ENCODE measurements around the gene PSG11.
"Not testable (repeated sequence)": the region's sequence is repeated elsewhere in the genome, so short reads cannot be mapped to it uniquely, and the experiment has no call there.

The PSG11 gene

DNA sequence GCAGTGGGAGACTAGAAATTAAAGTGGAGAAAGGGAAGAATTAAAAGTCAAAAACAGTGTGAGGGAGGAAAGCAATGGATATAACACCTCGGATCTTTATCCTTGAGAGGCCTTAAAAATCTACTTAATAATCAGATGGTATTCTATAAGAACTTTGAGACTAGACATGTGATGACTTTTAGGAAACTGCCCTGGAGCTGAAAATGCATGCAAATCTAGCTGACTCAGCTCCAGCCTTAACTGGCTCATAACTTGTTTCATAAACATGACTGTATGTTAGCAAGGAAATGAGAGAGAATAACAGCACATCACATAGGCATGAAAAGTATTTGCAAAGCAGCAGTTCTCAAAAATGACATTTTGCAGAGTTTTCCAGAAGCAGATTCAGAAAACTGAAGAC is 38.1 kb downstream of the PSG11 start:
- DNase-seq: not testable (repeated sequence)

DNA sequence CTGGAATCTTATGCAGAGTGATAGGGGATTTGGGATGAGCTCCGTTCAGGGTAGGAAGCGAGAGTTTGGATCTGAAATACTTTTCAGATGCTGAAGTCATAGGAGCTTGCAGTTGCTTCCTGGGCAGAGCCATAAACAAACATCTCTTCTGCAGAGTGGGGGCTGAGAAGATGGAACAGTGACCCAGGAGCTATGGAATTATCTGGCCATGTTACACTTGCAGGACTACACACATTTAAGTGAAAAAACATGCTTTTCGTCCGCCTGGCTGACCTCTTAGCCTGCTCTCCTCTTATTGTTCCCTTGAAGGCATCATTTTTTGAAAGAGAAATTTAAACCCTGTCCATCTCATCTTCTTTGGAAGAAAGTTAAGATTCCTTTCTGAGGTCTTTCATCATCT is 40.7 kb downstream of the PSG11 start:
- no peak for DNase-seq

DNA sequence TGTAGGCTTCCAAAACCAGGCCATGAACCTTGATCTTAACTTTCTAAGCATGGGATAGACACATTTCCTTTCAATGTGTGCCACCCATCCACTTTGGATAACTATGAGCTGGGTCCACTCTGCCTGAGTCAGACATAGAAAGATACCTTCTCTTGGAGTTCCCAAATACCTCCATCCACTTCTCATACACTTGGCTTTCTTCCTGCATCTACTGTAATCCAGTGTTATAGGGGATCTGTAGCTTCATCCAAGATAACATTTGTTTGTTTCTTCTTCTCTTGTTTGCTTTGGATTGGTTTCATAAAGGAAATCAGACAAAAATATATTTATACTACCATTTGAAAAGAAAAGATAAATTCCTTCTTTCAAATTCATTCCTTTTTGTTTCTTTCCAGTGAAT is 44.2 kb downstream of the PSG11 start:
- DNase-seq: not testable (repeated sequence)

DNA sequence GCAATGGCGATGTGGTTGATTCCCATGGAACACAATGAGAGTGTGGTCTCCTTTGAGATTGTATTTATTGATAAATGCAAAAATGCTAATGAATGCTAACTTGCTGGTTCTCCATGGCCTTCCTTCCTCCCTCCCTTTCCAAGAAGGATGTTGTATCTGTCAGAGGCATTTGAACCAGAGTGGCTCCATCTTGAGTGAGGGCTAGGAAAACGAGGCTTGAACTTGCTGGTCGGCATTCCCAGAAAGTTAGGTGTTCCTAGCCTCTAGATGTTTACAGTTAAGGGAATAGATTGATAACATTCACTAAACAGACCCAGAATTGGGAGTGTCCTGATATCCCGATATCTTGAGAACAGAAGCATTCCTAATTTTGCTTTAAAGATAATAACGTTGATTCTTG is 54.8 kb downstream of the PSG11 start:
- not testable (repeated sequence) for DNase-seq

DNA sequence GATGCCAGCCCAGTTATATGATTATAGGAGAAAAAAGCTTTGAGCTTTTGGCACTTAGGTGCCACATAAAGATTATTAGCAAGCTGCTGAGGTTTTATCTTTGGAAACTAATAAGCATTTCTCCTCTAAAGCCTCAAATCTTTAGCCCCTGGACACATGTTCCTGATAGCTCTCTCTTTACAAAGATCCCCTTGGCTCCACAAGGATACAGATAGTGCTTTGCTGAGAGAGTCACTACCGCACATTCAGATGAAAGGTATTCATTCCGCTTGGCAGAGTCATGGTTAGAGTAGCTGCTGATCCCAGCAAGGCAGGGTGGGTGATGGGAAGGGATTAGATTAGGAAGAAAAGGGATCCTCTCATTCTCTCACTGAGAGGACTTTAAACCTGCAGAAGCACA is 61.1 kb downstream of the PSG11 start:
- DNase-seq: no peak

DNA sequence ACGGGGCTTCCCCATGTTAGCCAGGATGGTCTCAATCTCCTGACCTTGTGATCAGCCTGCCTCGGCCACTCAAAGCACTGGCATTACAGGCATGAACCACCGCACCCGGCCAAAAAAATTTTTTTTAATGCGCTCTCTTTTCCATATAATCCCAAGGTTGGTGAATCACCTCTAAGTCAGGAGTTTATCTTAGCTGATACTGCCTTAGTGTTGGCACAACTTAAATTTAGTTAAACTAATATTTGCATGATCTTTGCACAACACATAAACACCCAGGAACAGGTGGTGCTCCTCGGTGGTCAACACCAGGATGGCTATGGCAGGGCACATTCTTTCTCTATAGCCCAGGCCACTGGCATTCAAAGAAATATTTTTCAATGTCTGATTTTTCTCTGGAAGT is 65.2 kb downstream of the PSG11 start:
- DNase-seq: no peak
